PC-3 (cell line): ENCODE results near the gene FBXL16. TPM values are rescaled to one million over a fixed set of nuclear protein-coding genes. Genes with fewer than 3 reads are reported as not detected.

Experiments used
- ATAC-seq: fragments of 200-7000 bp; cut with Tn5 transposase; 2 replicates; pipeline ENCODE4 v1.9.1; 2020; ENCODE audit warnings: mild to moderate bottlenecking, moderate library complexity
- BruUV-seq: library from RNA; stranded (reverse); fragments of 400-500 nt; replicated peaks from 2 replicates; lab custom pipeline; 2021; lab: Mats Ljungman, UMichigan
- CTCF ChIA-PET: fragments of 300-600 bp; sonication (Branson Sonifier 250); formaldehyde crosslinking; loops from one replicate; lab custom pipeline; 2022; ENCODE audit warnings: antibody characterized with exemption; lab: Charles Lee
- POLR2A ChIA-PET: fragments of 300-600 bp; sonication (Branson Sonifier 250); formaldehyde crosslinking; loops from one replicate; lab custom pipeline; 2022; ENCODE audit warnings: antibody characterized with exemption; ENCODE audit not compliant: unreplicated experiment; lab: Charles Lee
- DNase-seq: peaks from one replicate; pipeline ENCODE4 v3.0.0-alpha.2; 2015
- H2AFZ ChIP-seq: fragments of 300-600 bp; sonication (generic); 2 replicates; pipeline ENCODE4 v1.6.0; 2016; ENCODE audit warnings: antibody characterized with exemption, low read length
- H3F3A ChIP-seq: fragments of 300-600 bp; sonication (generic); one replicate; pipeline ENCODE4 v1.6.0; 2017; ENCODE audit warnings: antibody characterized with exemption, low read length, control low read depth, mild to moderate bottlenecking; ENCODE audit not compliant: unreplicated experiment
- H3K27ac ChIP-seq: fragments of 300-600 bp; sonication (generic); 2 replicates; pipeline ENCODE4 v1.5.1; 2016; ENCODE audit warnings: mild to moderate bottlenecking, low read length
- H3K27me3 ChIP-seq: fragments of 300-600 bp; sonication (generic); 2 replicates; pipeline ENCODE4 v1.6.1; 2016; ENCODE audit warnings: low read length, mixed read lengths
- H3K36me3 ChIP-seq: fragments of 300-600 bp; sonication (generic); 2 replicates; pipeline ENCODE4 v1.6.1; 2016; ENCODE audit warnings: low read depth, mixed run types, low read length, mixed read lengths
- H3K4me1 ChIP-seq: fragments of 300-600 bp; sonication (generic); 2 replicates; pipeline ENCODE4 v1.5.1; 2016; ENCODE audit warnings: low read length; ENCODE audit not compliant: insufficient read depth
- H3K4me2 ChIP-seq: fragments of 300-600 bp; sonication (generic); 2 replicates; pipeline ENCODE4 v1.6.0; 2016; ENCODE audit warnings: low read length
- H3K4me3 ChIP-seq: fragments of 300-600 bp; sonication (generic); 2 replicates; pipeline ENCODE4 v1.5.1; 2016; ENCODE audit warnings: mild to moderate bottlenecking, low read length, mixed read lengths
- H3K79me2 ChIP-seq: fragments of 300-600 bp; sonication (generic); 2 replicates; pipeline ENCODE4 v1.6.1; 2017; ENCODE audit warnings: low read length, mixed read lengths
- H3K9ac ChIP-seq: fragments of 300-600 bp; sonication (generic); 2 replicates; pipeline ENCODE4 v1.6.0; 2016; ENCODE audit warnings: mild to moderate bottlenecking, low read length
- H3K9me2 ChIP-seq: fragments of 300-600 bp; sonication (generic); replicated peaks from 2 replicates; pipeline ENCODE4 v1.6.1; 2016; ENCODE audit warnings: mixed run types, low read length, mixed read lengths
- H3K9me3 ChIP-seq: fragments of 300-600 bp; sonication (generic); 2 replicates; pipeline ENCODE4 v1.6.1; 2016; ENCODE audit warnings: low read length, mixed read lengths
- H4K20me1 ChIP-seq: fragments of 300-600 bp; sonication (generic); 2 replicates; pipeline ENCODE4 v1.6.1; 2016; ENCODE audit warnings: low read length, mixed read lengths
- CTCF ChIP-seq: fragments of 300-600 bp; sonication (generic); conservative IDR thresholded peaks from 2 replicates; pipeline ENCODE4 v1.5.1; 2017; ENCODE audit warnings: antibody characterized with exemption, low read depth, mild to moderate bottlenecking, low read length
- EZH2 ChIP-seq: fragments of 300-600 bp; sonication (generic); IDR thresholded peaks from one replicate; pipeline ENCODE4 v1.6.1; 2017; ENCODE audit warnings: antibody characterized with exemption, mild to moderate bottlenecking, low read length; ENCODE audit not compliant: unreplicated experiment
- EZH2phosphoT487 ChIP-seq: fragments of 300-600 bp; sonication (generic); IDR thresholded peaks from 2 replicates; pipeline ENCODE4 v1.6.1; 2018; ENCODE audit warnings: mild to moderate bottlenecking, antibody characterized with exemption, low read length, borderline replicate concordance
- intact Hi-C: fragments of 100-400 bp; cut with micrococcal nuclease; formaldehyde crosslinking; loops from 2 replicates; pipeline ENCODE4 v1.9.0; 2023
- total RNA-seq: library from RNA; depleted of rRNA; stranded (reverse); fragments of >200 nt; gene quantifications from 2 replicates; pipeline ENCODE4 v1.2.3, GENCODE V29; 2014

FBXL16 gene
- total RNA-seq, 1 experiment from 2014 or later, result 7.5 TPM

DNA sequence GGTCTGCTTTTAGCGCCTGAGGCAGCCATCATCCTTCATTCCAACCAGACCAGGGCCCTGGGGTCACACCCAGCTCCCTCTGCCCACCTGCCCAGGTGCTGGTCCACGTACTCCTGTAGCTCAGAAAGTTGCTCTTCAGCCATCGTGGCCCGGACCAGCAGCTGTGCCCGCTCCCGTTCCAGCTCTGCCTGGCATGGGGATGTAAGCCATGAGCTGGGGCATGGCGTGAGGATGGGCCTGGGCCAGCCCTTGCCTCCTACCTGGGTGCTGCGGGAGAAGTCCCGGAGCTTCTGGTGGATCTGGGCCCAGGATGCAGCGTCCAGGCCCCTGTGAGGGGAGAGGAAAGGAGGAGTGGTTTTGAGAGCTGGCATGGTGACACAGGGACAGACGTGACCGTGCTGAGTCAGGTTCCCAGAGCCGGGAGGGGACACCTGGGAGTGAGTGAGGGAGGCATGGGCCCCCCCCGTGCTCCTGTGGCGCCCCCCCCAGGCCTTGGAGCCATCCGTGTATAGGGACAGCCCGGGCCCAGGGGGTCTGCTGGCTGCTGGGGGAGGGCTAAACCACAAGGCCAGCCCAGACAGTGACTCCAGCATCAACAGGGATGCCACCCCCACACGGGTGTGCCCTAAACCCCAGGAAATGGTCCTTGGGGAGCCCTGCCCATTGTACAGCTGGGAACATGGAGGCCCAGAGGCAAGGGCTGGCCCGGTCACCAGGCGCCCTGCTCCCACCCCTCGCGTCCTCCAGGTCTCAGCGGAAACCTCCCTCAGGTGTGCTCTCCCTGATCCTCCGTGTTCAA lies 17.4 kb upstream of the FBXL16 start:
- H3K9ac ChIP-seq, result no peak overlapping the region
- no peak for ATAC-seq

DNA sequence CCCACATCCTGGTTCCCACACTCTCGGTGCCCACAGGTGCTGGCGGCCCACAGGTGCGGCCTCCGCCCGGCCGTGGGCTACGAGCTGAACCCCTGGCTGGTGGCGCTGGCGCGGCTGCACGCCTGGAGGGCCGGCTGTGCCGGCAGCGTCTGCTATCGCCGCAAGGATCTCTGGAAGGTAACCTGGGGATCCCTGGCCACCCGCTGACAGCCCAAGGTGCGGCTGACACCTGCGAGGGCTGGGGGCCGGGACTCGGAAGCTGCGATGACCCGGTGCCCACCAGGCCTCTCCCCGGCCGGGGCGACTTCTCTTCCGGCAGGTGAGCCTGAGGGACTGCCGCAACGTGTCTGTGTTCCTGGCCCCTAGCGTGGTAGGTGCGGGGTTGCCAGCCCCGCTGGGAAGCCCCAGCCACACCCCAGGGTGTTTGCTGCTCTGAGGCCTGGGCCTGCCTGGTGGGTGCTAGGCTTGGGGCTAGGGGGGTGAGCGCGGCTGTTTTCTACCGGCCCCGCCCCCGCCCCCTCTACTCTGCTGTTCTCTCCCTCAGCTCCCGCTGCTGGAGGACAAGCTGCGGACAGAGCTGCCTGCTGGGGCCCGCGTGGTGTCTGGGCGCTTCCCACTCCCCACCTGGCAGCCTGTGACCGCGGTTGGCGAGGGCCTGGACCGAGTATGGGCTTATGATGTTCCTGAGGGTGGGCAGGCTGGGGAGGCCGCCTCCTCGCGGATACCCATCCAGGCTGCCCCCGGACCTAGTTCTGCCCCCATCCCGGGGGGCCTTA lies 16.4 kb upstream of the FBXL16 start:
- no peaks in the 10 kb centered on the region for H3K27me3 ChIP-seq
- intact Hi-C loops, result no loop called here
- H2AFZ ChIP-seq, result no peak overlapping the region
- H3K9me3 ChIP-seq, result no peaks in the 10 kb centered on the region
- DNase-seq (no peak), ATAC-seq (no peak)
- no peaks in the 10 kb centered on the region for H3K9me2 ChIP-seq
- H4K20me1 ChIP-seq, result 0 out of 2 replicates have a peak, but pooled peaks cover 1% of the 10 kb centered on the region
- H3K79me2 ChIP-seq, result peaks cover 3% of the 10 kb centered on the region; the same call in 1 of the 2 replicates
- no peak overlapping the region for H3K27ac ChIP-seq
- H3K4me2 ChIP-seq, result peak overlapping the region; percentile 93
- H3K4me3 ChIP-seq, result peak overlapping the region; percentile 82
- ChIA-PET POLR2A (interaction anchor here (0.6 to 1.4 kb wide), 3 partner anchors 9 to 1433 kb away, joined by 3 to 5 read pairs (median 5); no protein-coding TSS in a partner anchor), CTCF (no interaction called here)
- peaks cover 20% of the 10 kb centered on the region; the same call in 1 of the 2 replicates for H3K4me1 ChIP-seq
- H3F3A ChIP-seq, result peaks cover 3% of the 10 kb centered on the region
- no peak overlapping the region for H3K9ac ChIP-seq
- no peaks in the 10 kb centered on the region for H3K36me3 ChIP-seq
- no TSS peak for BruUV-seq
- TF ChIP-seq EZH2phosphoT487 (no peak), CTCF (no peak), EZH2 (no peak)

More for the DNA sequence above, 17.4 kb upstream of the FBXL16 start:
- intact Hi-C loops, result no loop called here
- peaks cover 24% of the 10 kb centered on the region; the same call in 1 of the 2 replicates for H3K4me1 ChIP-seq
- no peaks in the 10 kb centered on the region for H3K27me3 ChIP-seq
- H2AFZ ChIP-seq, result no peak overlapping the region
- H3F3A ChIP-seq, result peaks cover 3% of the 10 kb centered on the region
- DNase-seq, result no peak
- no peaks in the 10 kb centered on the region for H3K9me2 ChIP-seq
- ChIA-PET CTCF (no interaction called here), POLR2A (interaction anchor here (0.6 kb wide), 1 partner anchor 1432 kb away, joined by 5 read pairs; no protein-coding TSS in a partner anchor)
- TF ChIP-seq CTCF, result no peak
- TF ChIP-seq EZH2, result no peak
- no peak for TF ChIP-seq EZH2phosphoT487
- no peaks in the 10 kb centered on the region for H3K9me3 ChIP-seq
- no peaks in the 10 kb centered on the region for H4K20me1 ChIP-seq
- BruUV-seq, result TSS peak; percentile 3
- no peaks in the 10 kb centered on the region for H3K79me2 ChIP-seq
- no peaks in the 10 kb centered on the region for H3K36me3 ChIP-seq
- no peak overlapping the region for H3K4me3 ChIP-seq
- no peak overlapping the region for H3K4me2 ChIP-seq
- no peak overlapping the region for H3K27ac ChIP-seq
